SK-N-MC (cell line): ENCODE results near the gene ZNF732.
"Not testable (repeated sequence)": the region's sequence is repeated elsewhere in the genome, so short reads cannot be mapped to it uniquely, and the experiment has no call there.

Experiments
- DNase-seq: peaks from one replicate; pipeline ENCODE4 v3.0.0-alpha.2; 2011; ENCODE audit warnings: low read depth, low spot score
- H3K27ac ChIP-seq: fragments of 200-600 bp; sonication (generic); 2 replicates; pipeline ENCODE4 v1.5.1; 2016; ENCODE audit warnings: mixed run types
- H3K36me3 ChIP-seq: fragments of 200-600 bp; sonication (generic); 2 replicates; pipeline ENCODE4 v1.6.1; 2017; ENCODE audit warnings: antibody characterized with exemption, low read length, mixed read lengths; ENCODE audit not compliant: insufficient read depth
- H3K4me3 ChIP-seq: fragments of 200-600 bp; sonication (generic); 2 replicates; pipeline ENCODE4 v1.5.1; 2016
- H3K9ac ChIP-seq: fragments of 200-600 bp; sonication (generic); 2 replicates; pipeline ENCODE4 v1.8.0; 2017; ENCODE audit warnings: mixed run types, mixed read lengths; ENCODE audit not compliant: insufficient read length
- H3K9me3 ChIP-seq: fragments of 200-600 bp; sonication (generic); 2 replicates; pipeline ENCODE4 v1.6.1; 2017; ENCODE audit warnings: low read depth, mild to moderate bottlenecking, antibody characterized with exemption, low read length, moderate library complexity, mixed read lengths
- EZH2 ChIP-seq: fragments of 200-600 bp; sonication (generic); IDR thresholded peaks from one replicate; pipeline ENCODE4 v1.6.1; 2017; ENCODE audit warnings: antibody characterized with exemption
- FOXP2 ChIP-seq: optimal IDR thresholded peaks from 2 replicates; pipeline ENCODE3; 2011; ENCODE audit warnings: mild to moderate bottlenecking, moderate library complexity; ENCODE audit not compliant: insufficient read depth; ENCODE audit errors: extremely low read length, control extremely low read depth
- POLR2AphosphoS5 ChIP-seq: IDR thresholded peaks from 2 replicates; pipeline ENCODE4 v1.6.1; 2012; ENCODE audit warnings: mild to moderate bottlenecking, low read depth, low read length, borderline replicate concordance

Gene ZNF732

DNA sequence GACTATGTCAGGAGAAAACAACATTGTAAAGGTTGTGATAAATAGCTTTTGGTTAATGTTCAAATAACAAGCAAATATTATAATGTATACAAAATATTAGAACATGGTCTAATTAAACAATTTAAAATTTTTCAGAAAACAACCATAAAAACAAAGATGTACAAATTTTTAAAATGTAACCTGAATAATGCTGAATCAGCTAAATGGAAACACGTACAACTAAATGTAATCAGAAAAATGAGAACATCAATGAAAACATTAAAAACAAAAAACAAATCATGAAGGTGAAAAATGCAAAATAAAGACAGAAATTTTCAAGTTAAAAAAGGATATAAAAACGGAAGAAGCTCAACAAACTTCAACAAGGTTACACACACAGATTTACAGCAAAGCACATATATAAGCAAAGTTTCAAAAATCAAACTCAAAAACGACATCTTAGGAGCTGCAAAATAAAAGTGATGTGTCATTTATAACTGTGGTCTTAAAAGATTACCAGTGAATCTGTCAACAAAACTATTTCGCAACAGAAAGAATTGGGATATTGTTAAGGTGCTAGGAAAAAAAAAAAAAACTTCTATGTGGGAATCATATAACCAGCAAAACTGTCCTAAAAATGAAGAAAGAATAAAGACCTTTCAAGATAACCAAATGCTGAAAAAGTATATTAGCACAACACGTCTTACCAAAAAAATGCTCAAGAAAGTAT, 31.8 kb downstream of the ZNF732 start:
- Histone ChIP-seq H3K36me3 (no peaks in the 10 kb centered on the region), H3K9me3 (peaks cover 16% of the 10 kb centered on the region; the same call in 1 of the 2 replicates), H3K4me3 (no peak overlapping the region), H3K27ac (no peak overlapping the region), H3K9ac (no peak overlapping the region)
- DNase-seq: no peak
- no peak for TF ChIP-seq POLR2AphosphoS5
- TF ChIP-seq EZH2: no peak
- TF ChIP-seq FOXP2: no peak

DNA sequence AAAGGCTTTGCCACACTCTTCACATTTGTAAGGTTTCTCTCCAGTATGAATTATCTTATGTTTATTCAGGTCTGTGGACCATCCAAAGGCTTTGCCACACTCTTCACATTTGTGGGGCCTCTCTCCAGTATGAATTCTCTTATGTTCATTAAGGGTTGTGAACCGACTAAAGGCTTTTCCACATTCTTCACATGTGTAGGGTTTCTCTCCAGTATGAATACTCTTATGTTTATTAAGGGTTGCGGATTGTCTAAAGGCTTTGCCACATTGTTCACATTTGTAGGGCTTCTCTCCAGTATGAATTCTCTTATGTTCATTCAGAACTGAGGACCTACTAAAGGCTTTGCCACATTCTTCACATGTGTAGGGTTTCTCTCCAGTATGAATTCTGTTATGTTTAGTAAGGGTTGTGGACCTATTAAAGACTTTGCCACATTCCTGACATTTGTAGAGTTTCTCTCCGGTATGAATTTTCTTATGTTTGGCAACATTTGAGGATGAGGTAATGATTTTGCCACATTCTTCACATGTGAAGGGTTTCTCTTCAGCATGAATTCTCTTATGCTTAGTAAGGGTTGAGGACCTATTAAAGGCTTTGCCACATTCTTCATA, 33.7 kb downstream of the ZNF732 start:
- H3K36me3 ChIP-seq: no peaks in the 10 kb centered on the region
- H3K4me3 ChIP-seq: no peak overlapping the region
- TF ChIP-seq FOXP2: no peak
- TF ChIP-seq POLR2AphosphoS5: no peak
- no peak for TF ChIP-seq EZH2
- DNase-seq: no peak
- H3K9me3 ChIP-seq: peaks cover 11% of the 10 kb centered on the region; the same call in 1 of the 2 replicates
- H3K9ac ChIP-seq: no peak overlapping the region
- H3K27ac ChIP-seq: no peak overlapping the region

DNA sequence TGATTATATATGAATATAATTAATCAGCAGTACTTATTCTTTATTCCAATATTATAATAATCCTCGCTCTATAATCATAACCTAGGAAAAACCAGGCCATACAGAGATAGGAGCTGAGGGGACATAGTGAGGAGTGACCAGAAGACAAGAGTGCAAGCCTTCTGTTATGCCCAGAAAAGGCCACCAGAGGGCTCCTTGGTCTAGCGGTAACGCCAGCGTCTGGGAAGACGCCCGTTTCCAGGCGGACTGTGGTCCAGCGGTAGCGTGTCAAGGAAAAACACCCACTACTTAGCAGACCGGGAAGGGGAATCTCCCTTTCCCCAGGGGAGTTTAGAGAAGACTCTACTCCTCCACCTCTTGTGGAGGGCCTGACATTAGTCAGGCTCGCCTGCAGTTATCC, 46.0 kb downstream of the ZNF732 start:
- H3K9ac ChIP-seq, H3K4me3 ChIP-seq, DNase-seq, H3K27ac ChIP-seq, H3K9me3 ChIP-seq, H3K36me3 ChIP-seq: not testable (repeated sequence)

DNA sequence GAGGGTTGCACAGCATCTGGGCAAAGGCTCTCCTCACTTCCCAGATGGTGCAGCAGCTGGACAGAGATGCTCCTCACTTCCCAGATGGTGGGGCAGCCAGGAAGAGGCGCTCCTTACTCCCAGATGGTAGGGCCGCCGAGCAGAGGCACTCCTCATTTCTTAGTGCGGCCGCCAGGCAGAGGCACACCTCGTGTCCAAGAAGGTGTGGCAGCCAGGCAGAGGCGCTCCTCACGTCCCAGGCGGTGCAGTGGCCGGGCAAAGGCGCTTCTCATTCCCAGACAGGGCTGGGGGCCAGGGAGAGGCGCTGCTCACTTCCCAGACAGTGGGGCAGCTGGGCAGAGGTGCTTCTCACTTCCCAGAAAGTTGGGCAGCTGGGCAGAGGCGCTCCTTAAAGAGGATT, 48.8 kb downstream of the ZNF732 start:
- Histone ChIP-seq H3K36me3 (no peaks in the 10 kb centered on the region), H3K27ac (no peak overlapping the region), H3K4me3 (no peak overlapping the region), H3K9ac (no peak overlapping the region), H3K9me3 (peaks cover 6% of the 10 kb centered on the region; the same call in 1 of the 2 replicates)
- no peak for TF ChIP-seq FOXP2
- DNase-seq: no peak

DNA sequence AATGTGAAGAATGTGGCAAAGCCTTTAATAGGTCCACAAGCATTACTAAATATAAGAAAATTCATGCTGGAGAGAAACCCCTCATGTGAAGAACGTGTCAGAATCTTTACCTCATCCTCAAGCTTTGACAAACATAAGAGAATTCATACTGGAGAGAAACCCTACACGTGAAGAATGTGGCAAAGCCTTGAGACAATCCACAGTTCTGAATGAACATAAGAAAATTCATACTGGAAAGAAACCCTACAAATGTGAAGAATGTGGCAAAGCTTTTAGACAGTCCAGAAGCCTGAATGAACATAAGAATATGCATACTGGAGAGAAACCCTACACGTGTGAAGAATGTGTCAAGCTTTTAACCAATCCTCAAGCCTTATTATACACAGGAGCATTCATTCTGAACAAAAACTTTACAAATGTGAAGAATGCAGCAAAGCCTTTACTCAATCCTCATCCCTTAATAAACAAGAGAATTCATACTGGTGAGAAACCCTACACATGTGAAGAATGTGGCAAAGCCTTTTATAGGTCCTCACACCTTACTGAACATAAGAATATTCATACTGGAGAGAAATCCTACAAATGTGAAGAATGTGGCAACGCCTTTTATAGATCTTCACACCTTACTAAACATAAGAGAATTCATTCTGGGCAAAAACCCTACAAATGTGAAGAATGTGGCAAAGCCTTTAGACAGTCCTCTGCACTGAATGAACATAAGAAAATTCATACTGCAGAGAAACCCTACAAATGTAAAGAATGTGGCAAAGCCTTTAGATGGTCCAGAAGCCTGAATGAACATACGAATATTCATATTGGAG, 51.1 kb downstream of the ZNF732 start:
- no peak for TF ChIP-seq POLR2AphosphoS5
- TF ChIP-seq EZH2: no peak
- no peak for TF ChIP-seq FOXP2
- H3K9me3 ChIP-seq: peaks cover 6% of the 10 kb centered on the region; the same call in 1 of the 2 replicates
- DNase-seq: no peak
- no peak overlapping the region for H3K4me3 ChIP-seq
- no peak overlapping the region for H3K9ac ChIP-seq
- H3K27ac ChIP-seq: no peak overlapping the region
- no peaks in the 10 kb centered on the region for H3K36me3 ChIP-seq

DNA sequence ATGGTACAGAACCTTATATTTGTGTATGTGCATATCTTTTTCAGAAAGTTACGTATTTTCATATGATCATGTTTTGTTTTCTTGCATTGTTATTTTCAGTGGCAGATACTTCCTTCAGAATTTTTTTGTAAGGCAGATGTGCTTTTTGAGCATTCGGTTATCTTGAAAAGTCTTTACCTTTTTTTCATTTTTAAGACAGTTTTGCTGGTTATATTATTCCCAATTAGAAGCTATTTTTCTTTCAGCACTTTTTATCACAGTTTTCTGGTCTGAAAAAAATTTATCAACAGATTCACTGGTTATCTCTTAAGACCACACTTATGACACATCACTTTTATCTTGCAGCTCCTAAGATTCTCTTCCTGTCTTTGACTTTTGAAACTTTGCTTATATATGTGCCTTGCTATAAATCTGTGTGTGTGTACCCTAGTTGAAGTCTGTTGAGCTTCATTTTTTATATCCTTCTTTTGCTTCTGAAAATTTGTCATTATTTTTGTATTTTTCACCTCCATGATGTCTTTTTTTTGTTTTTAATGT, 53.1 kb downstream of the ZNF732 start:
- Histone ChIP-seq H3K9ac (no peak overlapping the region), H3K9me3 (peaks cover 5% of the 10 kb centered on the region; the same call in 1 of the 2 replicates), H3K36me3 (no peaks in the 10 kb centered on the region), H3K27ac (no peak overlapping the region), H3K4me3 (no peak overlapping the region)
- no peak for DNase-seq
- TF ChIP-seq FOXP2: no peak
- no peak for TF ChIP-seq EZH2
- TF ChIP-seq POLR2AphosphoS5: no peak

DNA sequence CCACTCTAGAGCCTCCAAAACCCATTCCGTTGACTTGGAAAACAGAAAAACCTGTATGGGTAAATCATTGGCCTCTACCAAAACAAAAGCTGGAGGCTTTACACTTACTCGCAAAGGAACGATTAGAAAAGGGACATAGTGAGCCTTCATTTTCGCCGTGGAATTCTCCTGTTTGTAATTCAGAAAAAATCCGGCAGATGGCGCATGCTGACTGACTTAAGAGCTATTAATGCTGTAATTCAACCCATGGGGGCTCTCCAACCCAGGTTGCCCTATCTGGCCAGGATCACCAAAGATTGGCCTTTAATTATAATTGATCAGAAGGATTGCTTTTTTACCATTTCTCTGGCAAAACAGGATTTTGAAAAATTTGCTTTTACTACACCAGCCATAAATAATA, 60.8 kb downstream of the ZNF732 start:
- Histone ChIP-seq H3K9ac (no peak overlapping the region), H3K4me3 (no peak overlapping the region), H3K36me3 (no peaks in the 10 kb centered on the region), H3K27ac (no peak overlapping the region), H3K9me3 (no peaks in the 10 kb centered on the region)
- TF ChIP-seq EZH2: no peak
- TF ChIP-seq POLR2AphosphoS5: no peak
- TF ChIP-seq FOXP2: no peak
- peak; percentile 42 for DNase-seq

DNA sequence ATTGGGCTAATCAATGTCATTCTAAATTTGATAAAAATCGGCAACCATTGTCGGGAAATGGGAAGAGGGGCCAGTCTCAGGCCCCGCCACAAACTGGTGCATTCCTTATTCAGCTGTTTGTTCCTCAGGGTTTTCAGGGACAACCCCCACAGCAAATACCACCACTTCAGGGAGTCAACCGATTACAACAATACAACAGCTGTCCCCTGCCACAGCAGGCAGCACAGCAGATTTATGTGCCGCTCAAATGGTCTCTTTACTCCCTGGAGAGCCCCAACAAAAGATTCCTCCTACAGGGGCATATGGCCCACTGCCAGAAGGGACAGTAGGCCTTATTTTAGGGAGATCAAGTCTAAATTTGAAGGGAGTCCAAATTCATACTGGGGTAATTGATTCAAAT, 61.8 kb downstream of the ZNF732 start:
- Histone ChIP-seq H3K4me3 (no peak overlapping the region), H3K9ac (no peak overlapping the region), H3K36me3 (no peaks in the 10 kb centered on the region), H3K27ac (no peak overlapping the region), H3K9me3 (no peaks in the 10 kb centered on the region)
- DNase-seq: no peak
- no peak for TF ChIP-seq FOXP2
- TF ChIP-seq EZH2: no peak
- TF ChIP-seq POLR2AphosphoS5: no peak
